ENCODE measurements around the gene GPR78. TPM values are rescaled to one million over a fixed set of nuclear protein-coding genes. Genes with fewer than 3 reads are reported as not detected.
"Not testable (repeated sequence)": the region's sequence is repeated elsewhere in the genome, so short reads cannot be mapped to it uniquely, and the experiment has no call there.

The GPR78 gene
- total RNA-seq, 2 donors from 2014 or later: not detected

DNA sequence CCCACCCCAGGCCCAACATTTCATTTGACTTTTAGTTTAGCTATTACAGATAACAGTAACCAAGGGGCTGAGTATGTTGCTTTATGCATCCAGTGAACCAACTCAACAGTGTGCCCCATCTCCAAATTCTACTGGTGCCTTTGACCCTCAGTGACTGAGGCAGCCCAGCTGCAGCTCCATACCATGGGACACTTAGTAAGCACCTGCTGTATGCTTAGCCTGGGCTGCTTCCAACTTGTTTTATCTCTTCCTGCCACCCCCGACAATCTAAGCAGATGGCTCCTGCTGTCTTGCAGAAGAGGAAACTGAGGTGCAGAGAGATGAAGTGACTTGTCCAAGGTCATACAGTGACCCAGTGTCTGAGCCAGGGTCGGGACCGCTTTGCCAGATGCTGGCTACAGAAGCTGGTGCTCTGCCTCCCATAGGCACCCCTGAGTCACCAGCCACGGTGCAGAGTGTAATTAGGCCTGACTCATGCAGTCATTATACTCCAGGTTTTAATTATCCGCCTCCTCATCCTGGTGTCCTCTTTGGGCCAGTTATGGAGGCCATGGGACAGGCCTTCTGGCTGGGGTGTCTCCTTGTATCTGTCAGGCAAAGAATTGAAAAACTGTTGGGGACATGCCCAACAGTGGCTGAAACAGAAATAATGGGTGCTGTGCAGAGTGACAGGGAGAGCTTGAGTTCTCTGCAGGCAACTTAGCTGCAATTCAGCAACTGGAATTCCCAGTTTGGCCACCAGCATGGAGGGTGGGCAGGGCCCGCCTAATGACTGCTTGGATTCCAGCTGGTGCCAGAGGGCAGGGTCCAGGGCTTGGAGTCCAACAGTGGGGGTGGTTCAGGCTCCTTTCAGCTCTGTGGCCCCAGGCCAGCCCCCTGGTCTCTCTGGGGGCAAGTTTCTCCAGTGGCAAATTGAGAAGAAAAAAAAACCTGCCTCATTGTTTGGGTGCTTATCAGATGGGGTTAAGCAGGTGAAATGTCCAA, 8.2 kb upstream of the GPR78 start:
- H3K9me3 ChIP-seq: no peaks in the 10 kb centered on the region
- H3K27ac ChIP-seq: no peak overlapping the region
- no peaks in the 10 kb centered on the region for H3K27me3 ChIP-seq
- H3K4me3 ChIP-seq: no peak overlapping the region
- no peak overlapping the region for H3K9ac ChIP-seq (ENCODE audit: low read depth in 2 of 2, low read length in 2 of 2)
- no peak for DNase-seq
- TF ChIP-seq CTCF (IDR thresholded peaks at IDR 0.05): no peak
- intact Hi-C loops (cut with DNase I): no loop called here
- H3K36me3 ChIP-seq: no peaks in the 10 kb centered on the region
- H3K4me1 ChIP-seq: no peaks in the 10 kb centered on the region

GRCh38 chr4:8573266-8573665, 6.9 kb upstream of the GPR78 start:
- Histone ChIP-seq H3K27me3 (no peaks in the 10 kb centered on the region), H3K4me1 (no peaks in the 10 kb centered on the region), H3K9me3 (no peaks in the 10 kb centered on the region), H3K9ac (ENCODE audit: low read depth in 2 of 2, low read length in 2 of 2) (no peak overlapping the region), H3K36me3 (no peaks in the 10 kb centered on the region), H3K27ac (no peak overlapping the region), H3K4me3 (no peak overlapping the region)
- no peak for TF ChIP-seq CTCF (IDR thresholded peaks at IDR 0.05)
- no peak for DNase-seq
- intact Hi-C loops (cut with DNase I): no loop called here

- Histone ChIP-seq H3K36me3 (no peaks in the 10 kb centered on the region), H3K9ac (ENCODE audit: low read depth in 2 of 2, low read length in 2 of 2) (no peak overlapping the region), H3K9me3 (no peaks in the 10 kb centered on the region), H3K4me1 (no peaks in the 10 kb centered on the region), H3K4me3 (no peak overlapping the region), H3K27me3 (no peaks in the 10 kb centered on the region), H3K27ac (no peak overlapping the region)
- DNase-seq: no peak
- intact Hi-C loops (cut with DNase I): no loop called here
- no peak for TF ChIP-seq CTCF (IDR thresholded peaks at IDR 0.05)
These were observed 5.3 kb upstream of the GPR78 start for GRCh38 chr4:8574796-8575370.

- no peaks in the 10 kb centered on the region for H3K9me3 ChIP-seq
- no peak for TF ChIP-seq CTCF (IDR thresholded peaks at IDR 0.05)
- no peaks in the 10 kb centered on the region for H3K4me1 ChIP-seq
- no peak overlapping the region for H3K27ac ChIP-seq
- no peaks in the 10 kb centered on the region for H3K36me3 ChIP-seq
- no peaks in the 10 kb centered on the region for H3K27me3 ChIP-seq
- no peak overlapping the region for H3K4me3 ChIP-seq
- intact Hi-C loops (cut with DNase I): no loop called here
- no peak overlapping the region for H3K9ac ChIP-seq (ENCODE audit: low read depth in 2 of 2, low read length in 2 of 2)
- DNase-seq: no peak
These were observed 4.7 kb upstream of the GPR78 start for GRCh38 chr4:8575457-8575856.

DNA sequence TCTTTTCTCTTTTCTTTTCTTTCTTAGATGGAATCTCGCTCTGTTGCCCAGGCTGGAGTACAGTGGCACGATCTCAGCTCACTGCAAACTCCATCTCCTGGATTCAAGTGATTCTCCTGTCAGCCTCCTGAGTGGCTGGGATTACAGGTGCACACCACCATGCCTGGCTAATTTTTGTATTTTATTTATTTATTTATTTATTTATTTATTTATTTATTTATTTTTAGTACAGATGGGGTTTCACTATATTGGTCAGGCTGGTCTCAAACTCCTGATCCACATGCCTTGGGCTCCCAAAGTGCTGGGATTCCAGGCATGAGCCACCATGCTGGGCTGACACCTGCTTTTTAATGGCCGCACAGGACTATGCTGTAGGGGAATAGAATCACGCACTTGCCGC, 3.6 kb upstream of the GPR78 start:
- H3K27ac ChIP-seq; H3K36me3 ChIP-seq; H3K9ac ChIP-seq (ENCODE audit: low read depth in 2 of 2, low read length in 2 of 2); DNase-seq; H3K4me3 ChIP-seq; H3K27me3 ChIP-seq; H3K4me1 ChIP-seq; H3K9me3 ChIP-seq; intact Hi-C loops (cut with DNase I): not testable (repeated sequence)

DNA sequence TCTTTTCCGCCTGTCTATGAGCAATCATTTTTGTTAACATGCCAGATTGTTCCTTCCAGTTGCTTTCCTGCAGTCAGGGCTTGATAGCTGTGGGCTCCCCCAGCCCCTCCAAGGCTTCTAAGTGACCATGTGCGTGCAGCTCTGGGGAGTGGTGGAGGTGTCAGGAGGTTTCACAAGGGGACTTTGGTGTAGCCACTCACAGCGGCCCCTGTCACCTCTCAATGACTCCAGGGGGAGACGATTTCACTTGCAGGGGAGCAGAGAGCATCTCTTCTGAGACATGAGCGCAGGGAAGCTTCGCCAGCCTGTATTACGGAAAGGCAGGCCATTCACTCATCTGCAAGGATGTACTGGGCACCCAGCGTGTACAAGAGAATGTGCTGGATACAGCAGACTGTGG, 3.1 kb upstream of the GPR78 start:
- H3K4me3 ChIP-seq: no peak overlapping the region
- no peaks in the 10 kb centered on the region for H3K27me3 ChIP-seq
- intact Hi-C loops (cut with DNase I): no loop called here
- H3K4me1 ChIP-seq: no peaks in the 10 kb centered on the region
- no peak for TF ChIP-seq CTCF (IDR thresholded peaks at IDR 0.05)
- DNase-seq: no peak
- H3K27ac ChIP-seq: no peak overlapping the region
- no peaks in the 10 kb centered on the region for H3K9me3 ChIP-seq
- H3K36me3 ChIP-seq: no peaks in the 10 kb centered on the region
- H3K9ac ChIP-seq (ENCODE audit: low read depth in 2 of 2, low read length in 2 of 2): no peak overlapping the region

Measured in colonic mucosa (tissue), 4 donors.